ENCODE measurements around the gene CD99L2.

DNA sequence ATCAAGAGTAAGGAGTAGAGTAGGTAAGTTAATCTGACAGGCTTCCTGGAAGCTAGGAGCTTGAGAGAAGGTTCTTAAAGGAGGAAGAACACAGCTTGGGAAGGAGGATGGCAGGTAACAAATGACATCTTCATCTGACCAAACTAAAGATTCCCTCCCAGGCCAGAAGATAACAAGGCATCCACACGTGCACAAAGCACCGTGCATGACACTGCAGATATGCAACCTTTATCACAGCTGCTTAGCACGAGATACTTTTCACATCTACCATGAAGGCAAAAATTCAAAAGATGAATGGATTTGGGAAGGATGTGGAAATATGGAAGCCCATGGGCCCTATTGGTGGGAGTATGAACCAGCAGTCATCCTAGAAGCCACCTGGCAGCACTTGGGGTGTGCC is 34.3 kb downstream of the CD99L2 start:
- TF ChIP-seq YY1 (IDR thresholded peaks at IDR 0.05), result no peak
- no peak for TF ChIP-seq CTCF (IDR thresholded peaks at IDR 0.05; ENCODE audit: low read depth, low read length, missing input control)
- TF ChIP-seq TAF1 (conservative IDR thresholded peaks at IDR 0.05), result no peak
- no peak for TF ChIP-seq RAD21 (IDR thresholded peaks at IDR 0.05)
- TF ChIP-seq, protein P1, sequence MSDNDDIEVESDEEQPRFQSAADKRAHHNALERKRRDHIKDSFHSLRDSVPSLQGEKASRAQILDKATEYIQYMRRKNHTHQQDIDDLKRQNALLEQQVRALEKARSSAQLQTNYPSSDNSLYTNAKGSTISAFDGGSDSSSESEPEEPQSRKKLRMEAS (IDR thresholded peaks at IDR 0.05), result no peak
- TF ChIP-seq JUND (IDR thresholded peaks at IDR 0.05), result no peak
- TF ChIP-seq SP1 (IDR thresholded peaks at IDR 0.05), result no peak
- TF ChIP-seq, protein P2, sequence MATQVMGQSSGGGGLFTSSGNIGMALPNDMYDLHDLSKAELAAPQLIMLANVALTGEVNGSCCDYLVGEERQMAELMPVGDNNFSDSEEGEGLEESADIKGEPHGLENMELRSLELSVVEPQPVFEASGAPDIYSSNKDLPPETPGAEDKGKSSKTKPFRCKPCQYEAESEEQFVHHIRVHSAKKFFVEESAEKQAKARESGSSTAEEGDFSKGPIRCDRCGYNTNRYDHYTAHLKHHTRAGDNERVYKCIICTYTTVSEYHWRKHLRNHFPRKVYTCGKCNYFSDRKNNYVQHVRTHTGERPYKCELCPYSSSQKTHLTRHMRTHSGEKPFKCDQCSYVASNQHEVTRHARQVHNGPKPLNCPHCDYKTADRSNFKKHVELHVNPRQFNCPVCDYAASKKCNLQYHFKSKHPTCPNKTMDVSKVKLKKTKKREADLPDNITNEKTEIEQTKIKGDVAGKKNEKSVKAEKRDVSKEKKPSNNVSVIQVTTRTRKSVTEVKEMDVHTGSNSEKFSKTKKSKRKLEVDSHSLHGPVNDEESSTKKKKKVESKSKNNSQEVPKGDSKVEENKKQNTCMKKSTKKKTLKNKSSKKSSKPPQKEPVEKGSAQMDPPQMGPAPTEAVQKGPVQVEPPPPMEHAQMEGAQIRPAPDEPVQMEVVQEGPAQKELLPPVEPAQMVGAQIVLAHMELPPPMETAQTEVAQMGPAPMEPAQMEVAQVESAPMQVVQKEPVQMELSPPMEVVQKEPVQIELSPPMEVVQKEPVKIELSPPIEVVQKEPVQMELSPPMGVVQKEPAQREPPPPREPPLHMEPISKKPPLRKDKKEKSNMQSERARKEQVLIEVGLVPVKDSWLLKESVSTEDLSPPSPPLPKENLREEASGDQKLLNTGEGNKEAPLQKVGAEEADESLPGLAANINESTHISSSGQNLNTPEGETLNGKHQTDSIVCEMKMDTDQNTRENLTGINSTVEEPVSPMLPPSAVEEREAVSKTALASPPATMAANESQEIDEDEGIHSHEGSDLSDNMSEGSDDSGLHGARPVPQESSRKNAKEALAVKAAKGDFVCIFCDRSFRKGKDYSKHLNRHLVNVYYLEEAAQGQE (IDR thresholded peaks at IDR 0.05), result no peak
- no peak for TF ChIP-seq EGR1 (IDR thresholded peaks at IDR 0.05; ENCODE audit: low read depth in 2 of 2)
- no peak for TF ChIP-seq NR2F2 (IDR thresholded peaks at IDR 0.05)
- TF ChIP-seq ZBTB33 (IDR thresholded peaks at IDR 0.05), result no peak
- TF ChIP-seq FOXA1 (IDR thresholded peaks at IDR 0.05), result no peak
- TF ChIP-seq GABPA (IDR thresholded peaks at IDR 0.05 in 1 of 2, conservative IDR thresholded peaks at IDR 0.05 in 1 of 2), result no peak
- TF ChIP-seq RXRA (IDR thresholded peaks at IDR 0.05), result no peak
